AG10803 (cell line): Measurements from ENCODE around the gene PXYLP1.

ENCODE experiments used
- DNase-seq: peaks from one replicate; pipeline ENCODE4 v3.0.0; 2010; ENCODE audit warnings: low read depth
- H3K4me3 ChIP-seq: 2 replicates; pipeline ENCODE4 v1.5.1; 2011; ENCODE audit warnings: mild to moderate bottlenecking, low read length, control low read depth
- TF ChIP-seq, protein P1 (sequence below): conservative IDR thresholded peaks from 2 replicates; pipeline ENCODE4 v1.5.1; 2011; ENCODE audit warnings: mild to moderate bottlenecking, low read length, control low read depth, inconsistent platforms

The PXYLP1 gene

DNA sequence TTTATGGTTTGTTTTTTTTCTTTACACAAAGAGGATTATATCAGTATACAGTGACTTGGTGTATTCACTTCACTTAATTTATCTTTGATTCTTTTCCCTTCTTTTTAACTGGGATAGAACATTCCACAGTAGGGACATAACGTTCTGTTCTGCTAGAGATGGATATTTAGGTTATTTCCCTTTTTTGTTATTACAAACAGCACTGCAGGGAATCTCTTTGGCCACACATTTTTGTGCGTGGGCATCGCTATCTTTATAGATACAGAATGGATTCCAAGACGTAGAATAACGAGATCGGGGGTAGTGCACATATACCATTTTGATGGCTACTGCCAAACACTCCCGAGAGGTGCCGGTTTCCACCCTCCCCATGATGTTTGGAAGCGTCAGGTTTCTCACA is 44.8 kb downstream of the PXYLP1 start:
- TF ChIP-seq, protein P1, sequence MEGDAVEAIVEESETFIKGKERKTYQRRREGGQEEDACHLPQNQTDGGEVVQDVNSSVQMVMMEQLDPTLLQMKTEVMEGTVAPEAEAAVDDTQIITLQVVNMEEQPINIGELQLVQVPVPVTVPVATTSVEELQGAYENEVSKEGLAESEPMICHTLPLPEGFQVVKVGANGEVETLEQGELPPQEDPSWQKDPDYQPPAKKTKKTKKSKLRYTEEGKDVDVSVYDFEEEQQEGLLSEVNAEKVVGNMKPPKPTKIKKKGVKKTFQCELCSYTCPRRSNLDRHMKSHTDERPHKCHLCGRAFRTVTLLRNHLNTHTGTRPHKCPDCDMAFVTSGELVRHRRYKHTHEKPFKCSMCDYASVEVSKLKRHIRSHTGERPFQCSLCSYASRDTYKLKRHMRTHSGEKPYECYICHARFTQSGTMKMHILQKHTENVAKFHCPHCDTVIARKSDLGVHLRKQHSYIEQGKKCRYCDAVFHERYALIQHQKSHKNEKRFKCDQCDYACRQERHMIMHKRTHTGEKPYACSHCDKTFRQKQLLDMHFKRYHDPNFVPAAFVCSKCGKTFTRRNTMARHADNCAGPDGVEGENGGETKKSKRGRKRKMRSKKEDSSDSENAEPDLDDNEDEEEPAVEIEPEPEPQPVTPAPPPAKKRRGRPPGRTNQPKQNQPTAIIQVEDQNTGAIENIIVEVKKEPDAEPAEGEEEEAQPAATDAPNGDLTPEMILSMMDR: no peak
- DNase-seq: no peak
- no peak overlapping the region for H3K4me3 ChIP-seq

DNA sequence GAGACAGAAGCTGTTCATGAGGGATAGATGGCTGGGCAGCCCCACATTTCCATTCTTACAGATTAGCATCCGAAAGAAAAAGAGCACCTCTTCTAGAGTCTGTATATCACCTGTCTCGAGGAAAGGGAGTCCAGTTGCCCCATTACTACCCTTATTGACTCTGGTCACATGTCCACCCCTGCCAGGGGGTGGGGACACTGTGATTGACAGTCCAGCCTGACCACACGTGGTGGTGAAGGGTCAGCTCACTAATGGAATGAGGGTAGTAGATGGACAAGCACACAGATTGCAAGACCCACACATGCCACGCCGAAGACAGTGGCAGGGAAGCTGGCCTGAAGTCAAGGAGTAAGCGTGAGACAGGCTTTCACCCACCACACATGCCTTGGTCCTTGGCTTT is 45.8 kb downstream of the PXYLP1 start:
- no peak overlapping the region for H3K4me3 ChIP-seq
- TF ChIP-seq, protein P1: no peak
- DNase-seq: no peak

DNA sequence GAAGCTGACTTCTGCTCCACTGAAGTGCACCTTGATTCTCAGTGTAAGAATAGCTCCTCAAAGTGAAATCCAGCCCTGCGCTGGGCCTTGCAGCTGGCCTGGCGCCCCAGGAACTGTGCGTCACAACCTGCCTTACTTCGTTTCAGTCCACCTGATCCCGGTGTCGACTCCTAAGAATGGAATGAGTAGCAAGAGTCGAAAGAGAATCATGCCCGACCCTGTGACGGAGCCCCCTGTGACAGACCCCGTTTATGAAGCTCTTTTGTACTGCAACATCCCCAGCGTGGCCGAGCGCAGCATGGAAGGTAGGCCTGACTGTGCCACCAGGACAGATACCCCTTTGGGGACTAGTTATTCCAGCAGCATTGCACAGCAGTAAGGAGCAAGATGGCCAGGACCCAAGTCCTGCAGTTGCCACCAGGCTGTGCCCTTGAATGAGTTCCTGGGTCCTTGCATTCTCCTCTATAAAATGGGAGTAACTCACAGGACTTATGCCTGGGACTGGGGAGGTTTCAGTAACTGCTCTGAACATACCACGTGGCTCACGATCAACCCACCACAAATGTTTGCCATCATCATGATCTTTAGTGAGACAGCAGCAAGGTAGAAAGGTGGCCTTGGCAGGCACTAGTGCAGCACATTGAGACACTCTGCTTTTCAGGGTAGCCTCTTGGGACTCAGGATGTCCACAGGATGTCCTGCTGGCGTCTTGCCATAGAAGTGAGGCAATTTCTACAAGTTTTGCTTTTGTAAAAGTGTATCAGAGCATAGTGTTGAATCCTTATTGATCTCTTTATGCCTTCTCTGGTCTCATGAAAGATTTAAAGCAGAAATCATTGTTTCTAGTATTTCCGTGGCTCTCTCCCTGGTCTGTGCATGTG is 46.8 kb downstream of the PXYLP1 start:
- TF ChIP-seq, protein P1: no peak
- peak; percentile 53 for DNase-seq
- no peak overlapping the region for H3K4me3 ChIP-seq

GRCh38 chr3:141279077-141279967 is 47.7 kb downstream of the PXYLP1 start:
- no peak overlapping the region for H3K4me3 ChIP-seq
- TF ChIP-seq, protein P1: peak; percentile 50
- no peak for DNase-seq

GRCh38 chr3:141280086-141280485 is 48.5 kb downstream of the PXYLP1 start:
- peak; percentile 87 for DNase-seq
- TF ChIP-seq, protein P1: no peak
- H3K4me3 ChIP-seq: no peak overlapping the region

- TF ChIP-seq, protein P1: no peak
- no peak overlapping the region for H3K4me3 ChIP-seq
- no peak for DNase-seq
These were observed 49.1 kb downstream of the PXYLP1 start for GRCh38 chr3:141280690-141281089.

DNA sequence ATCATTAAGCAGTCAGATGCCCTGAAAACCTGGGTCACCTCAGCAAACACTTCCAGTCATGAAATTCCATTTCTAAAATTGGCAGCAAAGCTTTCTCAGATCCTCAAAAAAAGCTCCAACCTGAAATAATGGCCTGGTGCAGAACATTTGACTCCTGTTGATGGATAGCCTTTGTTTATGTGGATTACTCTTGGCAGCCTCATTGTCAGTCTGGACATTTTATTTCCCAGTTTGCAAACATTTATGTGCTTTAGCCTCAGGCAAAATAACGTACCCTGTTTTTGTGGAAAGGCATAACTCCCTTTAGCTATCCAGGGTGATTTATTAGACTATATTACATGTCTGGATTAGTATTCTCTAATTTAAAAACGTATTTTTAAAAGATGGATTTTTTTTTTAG is 53.9 kb downstream of the PXYLP1 start:
- TF ChIP-seq, protein P1: no peak
- DNase-seq: no peak
- H3K4me3 ChIP-seq: no peak overlapping the region
